ENCODE data around the gene SZT2. TPM values are rescaled to one million over a fixed set of nuclear protein-coding genes. Genes with fewer than 3 reads are reported as not detected.

The SZT2 gene
- total RNA-seq, 3 donors from 2014 or later (not counting 1 experiment from before 2014, with no cell fraction given) = 103 to 128 (median 123) TPM

GRCh38 chr1:43351421-43352350 is 38.0 kb upstream of the SZT2 start:
- DNase-seq = no peak
- WGBS (ENCODE audit: insufficient coverage) = 91% methylated on average over 9 of the region's 10 CpGs
- peaks cover 8 to 12% of the 10 kb centered on the region in 2 donors for H3K4me1 Mint-ChIP-seq
- peaks cover 4% of the 10 kb centered on the region for H3K4me1 ChIP-seq (ENCODE audit: control insufficient read depth, insufficient read depth, low read length)
- no peak overlapping the region for H3K4me3 ChIP-seq (ENCODE audit: low read length)
- H3K9me3 ChIP-seq (ENCODE audit: control insufficient read depth, insufficient read depth, low read length) = no peaks in the 10 kb centered on the region
- H3K27me3 Mint-ChIP-seq (ENCODE audit: low read depth in 2 of 2) = no peaks in the 10 kb centered on the region
- intact Hi-C loops (cut with micrococcal nuclease) = no loop called here
- no peaks in the 10 kb centered on the region for H3K36me3 Mint-ChIP-seq
- peak overlapping the region in 1 of 2 donors; percentile 65 for H3K27ac Mint-ChIP-seq
- H3K36me3 ChIP-seq (ENCODE audit: control insufficient read depth, insufficient read depth, low read length) = no peaks in the 10 kb centered on the region
- no peak overlapping the region for H3K27ac ChIP-seq (ENCODE audit: low read length)
- no peak for TF ChIP-seq CTCF (IDR thresholded peaks at IDR 0.05)
- H3K27me3 ChIP-seq (ENCODE audit: control insufficient read depth, insufficient read depth, low read length) = no peaks in the 10 kb centered on the region
- H3K4me3 Mint-ChIP-seq = no peak overlapping the region
- ATAC-seq = no peak
- no peaks in the 10 kb centered on the region for H3K9me3 Mint-ChIP-seq

GRCh38 chr1:43352351-43352705 is 37.4 kb upstream of the SZT2 start:
- no peak for DNase-seq
- Histone ChIP-seq H3K27ac (ENCODE audit: low read length) (no peak overlapping the region), H3K9me3 (ENCODE audit: control insufficient read depth, insufficient read depth, low read length) (no peaks in the 10 kb centered on the region), H3K4me3 (ENCODE audit: low read length) (no peak overlapping the region), H3K4me1 (ENCODE audit: control insufficient read depth, insufficient read depth, low read length) (peaks cover 4% of the 10 kb centered on the region), H3K36me3 (ENCODE audit: control insufficient read depth, insufficient read depth, low read length) (no peaks in the 10 kb centered on the region), H3K27me3 (ENCODE audit: control insufficient read depth, insufficient read depth, low read length) (no peaks in the 10 kb centered on the region)
- peak overlapping the region in 1 of 2 donors; percentile 65 for H3K27ac Mint-ChIP-seq
- no peaks in the 10 kb centered on the region for H3K9me3 Mint-ChIP-seq
- no peak for ATAC-seq
- intact Hi-C loops (cut with micrococcal nuclease) = no loop called here
- H3K36me3 Mint-ChIP-seq = no peaks in the 10 kb centered on the region
- TF ChIP-seq CTCF (IDR thresholded peaks at IDR 0.05) = no peak
- H3K27me3 Mint-ChIP-seq (ENCODE audit: low read depth in 2 of 2) = no peaks in the 10 kb centered on the region
- H3K4me3 Mint-ChIP-seq = no peak overlapping the region
- H3K4me1 Mint-ChIP-seq = peaks cover 8 to 12% of the 10 kb centered on the region in 2 donors
- WGBS (ENCODE audit: insufficient coverage) = 97% methylated on average over 2 of the region's 2 CpGs

- DNase-seq (no peak), ATAC-seq (no peak)
- Histone ChIP-seq H3K36me3 (ENCODE audit: control insufficient read depth, insufficient read depth, low read length) (no peaks in the 10 kb centered on the region), H3K4me3 (ENCODE audit: low read length) (no peak overlapping the region), H3K27me3 (ENCODE audit: control insufficient read depth, insufficient read depth, low read length) (no peaks in the 10 kb centered on the region), H3K4me1 (ENCODE audit: control insufficient read depth, insufficient read depth, low read length) (peaks cover 7% of the 10 kb centered on the region), H3K27ac (ENCODE audit: low read length) (no peak overlapping the region), H3K9me3 (ENCODE audit: control insufficient read depth, insufficient read depth, low read length) (no peaks in the 10 kb centered on the region)
- WGBS (ENCODE audit: insufficient coverage) = 59% methylated on average over 2 of the region's 3 CpGs
- Mint-ChIP-seq H3K27ac (peak overlapping the region in 1 of 2 donors; percentile 65), H3K9me3 (no peaks in the 10 kb centered on the region), H3K4me3 (no peak overlapping the region), H3K36me3 (no peaks in the 10 kb centered on the region), H3K4me1 (peaks cover 8 to 16% of the 10 kb centered on the region in 2 donors), H3K27me3 (ENCODE audit: low read depth in 2 of 2) (no peaks in the 10 kb centered on the region)
- no peak for TF ChIP-seq CTCF (IDR thresholded peaks at IDR 0.05)
- intact Hi-C loops (cut with micrococcal nuclease) = no loop called here
Observed at GRCh38 chr1:43352881-43353280, 36.8 kb upstream of the SZT2 start.
